IMR-90 (cell line): ENCODE measurements around the gene NYAP1.

ENCODE experiments used
- FOS ChIP-seq: fragments of 150-350 bp; IDR thresholded peaks from 2 replicates; pipeline ENCODE4 v1.6.1; 2016; ENCODE audit warnings: low read depth, low read length
- MXI1 ChIP-seq: IDR thresholded peaks from 2 replicates; pipeline ENCODE4 v1.6.1; 2012; ENCODE audit warnings: low read depth, mild to moderate bottlenecking, low read length, moderate library complexity, borderline replicate concordance
- POLR2A ChIP-seq: IDR thresholded peaks from 2 replicates; pipeline ENCODE4 v1.6.1; 2012; ENCODE audit warnings: mild to moderate bottlenecking, low read depth, low read length
- RAD21 ChIP-seq: IDR thresholded peaks from 2 replicates; pipeline ENCODE4 v1.6.1; 2012; ENCODE audit warnings: low read length, improper control_type of control experiment
- RCOR1 ChIP-seq: IDR thresholded peaks from 2 replicates; pipeline ENCODE4 v1.6.1; 2012; ENCODE audit warnings: mild to moderate bottlenecking, low read length, improper control_type of control experiment; ENCODE audit not compliant: insufficient replicate concordance
- SMC3 ChIP-seq: fragments of 150-350 bp; IDR thresholded peaks from 2 replicates; pipeline ENCODE4 v1.6.1; 2016; ENCODE audit warnings: low read depth, mild to moderate bottlenecking, antibody characterized with exemption, low read length, moderate library complexity

DNA sequence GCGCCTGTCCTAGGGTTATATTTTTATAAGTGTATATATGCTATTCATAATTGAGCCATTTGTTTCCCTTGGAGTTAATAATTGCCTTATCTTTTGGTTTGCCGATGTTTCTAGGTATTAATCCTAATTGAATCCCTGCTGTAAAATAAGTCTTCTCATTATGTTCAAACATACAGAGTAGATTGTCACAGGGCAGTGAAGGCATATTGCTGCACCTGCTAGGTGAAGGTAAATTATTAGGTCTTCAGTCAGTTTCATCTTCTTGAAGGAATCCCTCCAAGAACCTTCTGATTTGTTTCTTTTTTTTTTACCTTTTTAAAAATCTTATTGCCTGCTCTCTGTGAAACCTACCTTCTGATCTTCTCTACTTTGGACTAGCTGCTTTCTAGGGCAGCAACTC is 37.3 kb downstream of the NYAP1 start:
- TF ChIP-seq SMC3: no peak
- TF ChIP-seq RAD21: no peak
- no peak for TF ChIP-seq RCOR1
- TF ChIP-seq MXI1: no peak
- no peak for TF ChIP-seq POLR2A
- TF ChIP-seq FOS: no peak
